Natural killer cell (primary cell): ENCODE measurements around the gene ZSWIM4. TPM values are rescaled to one million over a fixed set of nuclear protein-coding genes. Genes with fewer than 3 reads are reported as not detected.
A peak's percentile ranks its signal among the peaks of the same experiment; 100 is the strongest.

Experiments used
- ATAC-seq, 3 donors: fragments of 150-1000 bp in 2 of 3; fragments of 200-7000 bp in 1 of 3; cut with Tn5 transposase; 1 replicate in 1 of 3; 2 replicates in 2 of 3; pipeline ENCODE4 v1.10.0; 2021; ENCODE audit warnings: mild to moderate bottlenecking in 2 of 3, moderate library complexity in 2 of 3
- DNase-seq, 2 donors: peaks; one replicate each; pipeline versions ENCODE4 v3.0.0 to v3.0.0-alpha.2; 2013 to 2021; ENCODE audit warnings: mixed read lengths in 1 of 2
- H3K27ac ChIP-seq: one replicate; pipeline ENCODE4 v1.5.1; 2013; ENCODE audit warnings: mild to moderate bottlenecking, low read length
- H3K27me3 ChIP-seq: one replicate; pipeline ENCODE4 v1.6.1; 2013; ENCODE audit warnings: low read length; ENCODE audit not compliant: control insufficient read depth, insufficient read depth
- H3K36me3 ChIP-seq: one replicate; pipeline ENCODE4 v1.6.1; 2013; ENCODE audit warnings: low read length; ENCODE audit not compliant: control insufficient read depth, insufficient read depth
- H3K4me1 ChIP-seq: one replicate; pipeline ENCODE4 v1.6.1; 2013; ENCODE audit warnings: low read length; ENCODE audit not compliant: control insufficient read depth, insufficient read depth
- H3K4me3 ChIP-seq: one replicate; pipeline ENCODE4 v1.5.1; 2013; ENCODE audit warnings: low read length
- H3K9me3 ChIP-seq: one replicate; pipeline ENCODE4 v1.6.1; 2013; ENCODE audit warnings: low read length; ENCODE audit not compliant: control insufficient read depth, insufficient read depth
- H3K27ac Mint-ChIP-seq, 2 donors: one replicate each; pipeline ENCODE4 v1.8.0; 2022; ENCODE audit warnings: mild to moderate bottlenecking in 2 of 2, mixed read lengths in 2 of 2, moderate library complexity in 1 of 2
- H3K27me3 Mint-ChIP-seq, 2 donors: one replicate each; pipeline ENCODE4 v1.8.0; 2022; ENCODE audit warnings: low read depth in 2 of 2, mixed read lengths in 2 of 2
- H3K36me3 Mint-ChIP-seq: one replicate; pipeline ENCODE4 v1.8.0; 2022; ENCODE audit warnings: mixed read lengths
- H3K4me1 Mint-ChIP-seq, 2 donors: one replicate each; pipeline ENCODE4 v1.8.0; 2022; ENCODE audit warnings: mixed read lengths in 2 of 2
- H3K4me3 Mint-ChIP-seq: one replicate; pipeline ENCODE4 v1.8.0; 2022; ENCODE audit warnings: mild to moderate bottlenecking, moderate library complexity, mixed read lengths
- H3K9me3 Mint-ChIP-seq, 2 donors: one replicate each; pipeline ENCODE4 v1.8.0; 2022; ENCODE audit warnings: mixed read lengths in 2 of 2
- WGBS: methylation state at CpG from one replicate; pipeline ENCODE4 v1.1.7; 2013; ENCODE audit warnings: missing lambda C conversion rate; ENCODE audit not compliant: insufficient coverage; 5-methylcytosine and 5-hydroxymethylcytosine counted together
- intact Hi-C: fragments of 100-400 bp; cut with micrococcal nuclease; formaldehyde crosslinking; loops from one replicate; pipeline ENCODE4 v1.14.2; 2022
- total RNA-seq, 4 donors: library from RNA; stranded (reverse); fragments of 120-200 nt in 1 of 4; gene quantifications; one replicate each; pipeline versions ENCODE4 v1.2.3 to v1.2.4, GENCODE V29; 2013 to 2022
- TF ChIP-seq, protein P1 (sequence below): fragments of 200-600 bp; IDR thresholded peaks from one replicate; pipeline ENCODE4 v1.8.0; 2022; ENCODE audit warnings: antibody characterized with exemption

Gene ZSWIM4
- total RNA-seq, 3 donors from 2014 or later (not counting 1 experiment from before 2014, with no cell fraction given): 5.8 to 5.9 (median 5.9) TPM

GRCh38 chr19:13814550-13814949 is 19.3 kb downstream of the ZSWIM4 start:
- no peak for DNase-seq
- Mint-ChIP-seq H3K4me3 (no peak overlapping the region), H3K9me3 (no peaks in the 10 kb centered on the region), H3K27ac (no peak overlapping the region), H3K4me1 (no peaks in the 10 kb centered on the region), H3K27me3 (no peaks in the 10 kb centered on the region), H3K36me3 (no peaks in the 10 kb centered on the region)
- H3K4me1 ChIP-seq: no peaks in the 10 kb centered on the region
- no peaks in the 10 kb centered on the region for H3K27me3 ChIP-seq
- ATAC-seq: no peak
- no peak overlapping the region for H3K27ac ChIP-seq
- 91% methylated on average over 21 of the region's 21 CpGs for WGBS
- intact Hi-C loops: no loop called here
- H3K9me3 ChIP-seq: no peaks in the 10 kb centered on the region
- no peak overlapping the region for H3K4me3 ChIP-seq
- TF ChIP-seq, protein P1, sequence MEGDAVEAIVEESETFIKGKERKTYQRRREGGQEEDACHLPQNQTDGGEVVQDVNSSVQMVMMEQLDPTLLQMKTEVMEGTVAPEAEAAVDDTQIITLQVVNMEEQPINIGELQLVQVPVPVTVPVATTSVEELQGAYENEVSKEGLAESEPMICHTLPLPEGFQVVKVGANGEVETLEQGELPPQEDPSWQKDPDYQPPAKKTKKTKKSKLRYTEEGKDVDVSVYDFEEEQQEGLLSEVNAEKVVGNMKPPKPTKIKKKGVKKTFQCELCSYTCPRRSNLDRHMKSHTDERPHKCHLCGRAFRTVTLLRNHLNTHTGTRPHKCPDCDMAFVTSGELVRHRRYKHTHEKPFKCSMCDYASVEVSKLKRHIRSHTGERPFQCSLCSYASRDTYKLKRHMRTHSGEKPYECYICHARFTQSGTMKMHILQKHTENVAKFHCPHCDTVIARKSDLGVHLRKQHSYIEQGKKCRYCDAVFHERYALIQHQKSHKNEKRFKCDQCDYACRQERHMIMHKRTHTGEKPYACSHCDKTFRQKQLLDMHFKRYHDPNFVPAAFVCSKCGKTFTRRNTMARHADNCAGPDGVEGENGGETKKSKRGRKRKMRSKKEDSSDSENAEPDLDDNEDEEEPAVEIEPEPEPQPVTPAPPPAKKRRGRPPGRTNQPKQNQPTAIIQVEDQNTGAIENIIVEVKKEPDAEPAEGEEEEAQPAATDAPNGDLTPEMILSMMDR: no peak
- no peaks in the 10 kb centered on the region for H3K36me3 ChIP-seq

GRCh38 chr19:13817018-13817614 is 21.9 kb downstream of the ZSWIM4 start:
- H3K27ac Mint-ChIP-seq: peak overlapping the region in 1 of 2 donors; percentile 49
- no peaks in the 10 kb centered on the region for H3K9me3 ChIP-seq
- no peaks in the 10 kb centered on the region for H3K9me3 Mint-ChIP-seq
- H3K27ac ChIP-seq: no peak overlapping the region
- ATAC-seq: peak; percentile 36 to 68 (median 38)
- 98% methylated on average over 11 of the region's 11 CpGs for WGBS
- no peak for DNase-seq
- H3K36me3 ChIP-seq: no peaks in the 10 kb centered on the region
- H3K4me1 ChIP-seq: no peaks in the 10 kb centered on the region
- H3K4me3 Mint-ChIP-seq: no peak overlapping the region
- no peak overlapping the region for H3K4me3 ChIP-seq
- no peaks in the 10 kb centered on the region for H3K27me3 Mint-ChIP-seq
- H3K4me1 Mint-ChIP-seq: no peaks in the 10 kb centered on the region
- H3K36me3 Mint-ChIP-seq: no peaks in the 10 kb centered on the region
- no peaks in the 10 kb centered on the region for H3K27me3 ChIP-seq
- intact Hi-C loops: no loop called here
- TF ChIP-seq, protein P1: no peak

DNA sequence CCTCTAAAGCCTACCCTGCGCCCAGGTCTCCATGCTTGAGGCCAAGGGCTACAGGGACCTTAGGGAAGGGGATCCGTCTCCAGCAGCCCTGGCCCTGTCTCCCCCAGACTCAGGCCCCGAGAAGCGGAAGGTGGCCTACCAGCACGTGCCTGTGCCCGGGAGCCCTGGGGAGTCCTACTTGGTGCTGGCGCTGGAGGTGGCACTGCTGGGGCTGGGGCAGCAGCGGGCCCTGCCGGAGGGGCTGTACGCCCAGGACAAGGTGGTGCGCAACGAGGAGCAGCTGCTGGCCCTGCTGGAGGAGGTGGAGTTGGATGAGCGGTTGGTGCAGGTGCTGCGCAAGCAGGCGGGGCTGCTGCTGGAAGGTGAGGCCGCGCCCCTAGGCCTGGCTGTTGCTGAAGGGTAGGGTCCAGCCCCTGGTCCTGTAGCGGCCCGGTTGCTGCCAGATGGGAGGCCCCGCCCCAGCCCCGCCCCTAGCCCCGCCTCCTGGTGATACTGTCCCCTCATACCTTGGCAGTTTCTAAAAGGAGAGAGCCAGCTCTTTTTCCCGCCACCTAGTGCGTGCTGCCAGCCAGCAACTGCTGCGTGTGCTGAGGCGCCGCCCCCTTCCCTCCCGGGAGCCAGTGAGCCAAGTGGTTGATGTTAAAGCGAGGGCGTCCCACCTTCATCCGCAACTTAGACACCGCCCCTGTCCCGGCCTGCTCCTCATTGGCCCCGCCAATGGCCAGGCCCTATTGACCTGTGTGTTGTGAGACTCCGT is 22.6 kb downstream of the ZSWIM4 start:
- intact Hi-C loops: no loop called here
- peak; percentile 24 to 68 (median 66) for ATAC-seq
- peak in 1 of 2 donors; percentile 49 for DNase-seq
- Histone ChIP-seq H3K27me3 (no peaks in the 10 kb centered on the region), H3K36me3 (no peaks in the 10 kb centered on the region), H3K4me1 (no peaks in the 10 kb centered on the region), H3K4me3 (no peak overlapping the region), H3K27ac (no peak overlapping the region), H3K9me3 (no peaks in the 10 kb centered on the region)
- Mint-ChIP-seq H3K4me1 (no peaks in the 10 kb centered on the region), H3K27me3 (no peaks in the 10 kb centered on the region), H3K36me3 (no peaks in the 10 kb centered on the region), H3K4me3 (no peak overlapping the region), H3K9me3 (no peaks in the 10 kb centered on the region), H3K27ac (peak overlapping the region in 1 of 2 donors; percentile 49)
- 89% methylated on average over 35 of the region's 35 CpGs for WGBS
- TF ChIP-seq, protein P1: no peak
